Iris pigment epithelial cell (primary cell): Measurements from ENCODE around the gene UNG.
"Not testable (repeated sequence)": the region's sequence is repeated elsewhere in the genome, so short reads cannot be mapped to it uniquely, and the experiment has no call there.

Experiments used
- DNase-seq: peaks from one replicate; pipeline ENCODE4 v3.0.0-alpha.2; 2011; ENCODE audit warnings: low read depth

The UNG gene

DNA sequence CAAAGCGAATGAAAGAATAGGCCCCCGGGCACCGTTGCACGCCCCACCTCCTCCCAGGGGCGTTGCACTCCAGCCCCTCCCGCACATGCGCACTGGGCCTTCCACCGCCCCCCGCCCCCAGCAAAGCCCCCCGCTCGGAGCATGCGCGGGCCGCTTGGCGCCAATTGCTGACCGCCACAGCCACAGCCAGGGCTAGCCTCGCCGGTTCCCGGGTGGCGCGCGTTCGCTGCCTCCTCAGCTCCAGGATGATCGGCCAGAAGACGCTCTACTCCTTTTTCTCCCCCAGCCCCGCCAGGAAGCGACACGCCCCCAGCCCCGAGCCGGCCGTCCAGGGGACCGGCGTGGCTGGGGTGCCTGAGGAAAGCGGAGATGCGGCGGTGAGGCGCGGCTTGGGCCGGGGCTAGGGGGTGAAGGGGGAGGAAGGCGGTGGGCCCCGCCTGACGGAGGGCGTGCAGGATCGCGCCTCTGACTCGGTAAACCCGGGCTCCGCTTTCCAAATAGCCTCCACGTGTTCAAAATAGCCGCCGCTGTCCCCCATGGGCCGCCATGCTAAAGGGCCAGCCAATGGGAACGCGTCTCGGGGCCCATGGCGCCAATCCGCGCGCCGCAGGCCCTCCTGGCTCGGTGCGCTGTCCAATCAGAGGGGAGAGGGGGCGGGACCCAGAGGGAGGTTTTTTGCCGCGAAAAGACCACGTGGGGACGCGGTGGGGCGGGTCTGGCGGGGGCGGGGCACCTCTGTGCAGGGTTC is at the start of gene UNG:
Gene UNG (plus strand): TSS at position 163 of the 748 bp plus-strand sequence. CDS start 83 bp downstream, at position 246.
- DNase-seq, result peak; percentile 94

- not testable (repeated sequence) for DNase-seq
These were observed 48.7 kb upstream of the UNG start for GRCh38 chr12:109048706-109049105.

GRCh38 chr12:109049794-109050193 is 47.6 kb upstream of the UNG start:
- not testable (repeated sequence) for DNase-seq

- no peak for DNase-seq
These were observed 45.3 kb upstream of the UNG start for GRCh38 chr12:109052097-109052413.

- peak; percentile 87 for DNase-seq
These were observed 44.7 kb upstream of the UNG start, which contains the start of gene USP30 for GRCh38 chr12:109052414-109053323. USP30 (plus strand) TSS chr12:109052576; CDS start chr12:109052679, 103 bp downstream.

- DNase-seq, result peak; percentile 35
These were observed 43.8 kb upstream of the UNG start for GRCh38 chr12:109053382-109054123.

- not testable (repeated sequence) for DNase-seq
These were observed 43.3 kb upstream of the UNG start for GRCh38 chr12:109054124-109054513.

- no peak for DNase-seq
These were observed 42.9 kb upstream of the UNG start for GRCh38 chr12:109054520-109054919.

GRCh38 chr12:109056891-109057290 is 40.5 kb upstream of the UNG start:
- no peak for DNase-seq

DNA sequence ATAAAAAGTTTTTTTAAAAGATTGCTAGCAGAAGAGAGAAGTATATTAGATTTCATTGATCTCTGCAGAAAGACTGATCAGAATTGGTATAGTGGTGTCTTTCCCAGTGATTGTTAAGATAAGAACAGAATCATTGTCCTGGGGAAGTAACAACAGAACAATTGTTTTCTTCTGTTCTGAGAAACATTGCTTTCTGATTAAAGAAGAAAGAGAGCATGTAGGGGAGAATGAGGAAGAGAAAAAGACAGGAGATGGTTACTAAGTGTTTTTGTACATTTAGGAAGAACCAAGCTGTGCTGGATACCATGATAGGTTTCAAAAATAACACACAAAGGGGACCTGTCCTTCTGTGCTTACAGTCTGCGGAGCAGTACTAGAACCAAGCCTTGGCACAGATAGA is 40.0 kb upstream of the UNG start:
- DNase-seq, result no peak

GRCh38 chr12:109058773-109059172 is 38.6 kb upstream of the UNG start:
- DNase-seq, result no peak

DNA sequence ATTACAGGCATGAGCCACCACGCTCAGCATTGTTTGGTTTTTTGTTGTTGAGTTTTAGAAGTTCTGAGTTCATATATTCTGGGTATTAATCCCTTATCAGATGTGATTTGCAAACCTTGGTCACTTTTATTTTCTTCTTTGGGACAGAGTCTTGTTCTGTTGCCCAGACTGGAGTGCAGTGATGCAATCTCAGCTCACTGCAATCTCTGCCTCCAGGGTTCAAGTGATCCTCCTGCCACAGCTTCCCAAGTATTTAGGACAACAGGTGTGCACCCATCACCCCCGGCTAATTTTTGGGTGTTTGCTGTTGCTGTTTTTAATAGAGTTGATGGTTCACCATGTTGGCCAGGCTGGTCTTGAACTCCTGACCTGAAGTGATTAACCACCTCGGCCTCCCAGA is 33.3 kb upstream of the UNG start:
- no peak for DNase-seq

GRCh38 chr12:109065154-109065852 is 32.1 kb upstream of the UNG start:
- no peak for DNase-seq

GRCh38 chr12:109065853-109066193 is 31.6 kb upstream of the UNG start:
- no peak for DNase-seq

DNA sequence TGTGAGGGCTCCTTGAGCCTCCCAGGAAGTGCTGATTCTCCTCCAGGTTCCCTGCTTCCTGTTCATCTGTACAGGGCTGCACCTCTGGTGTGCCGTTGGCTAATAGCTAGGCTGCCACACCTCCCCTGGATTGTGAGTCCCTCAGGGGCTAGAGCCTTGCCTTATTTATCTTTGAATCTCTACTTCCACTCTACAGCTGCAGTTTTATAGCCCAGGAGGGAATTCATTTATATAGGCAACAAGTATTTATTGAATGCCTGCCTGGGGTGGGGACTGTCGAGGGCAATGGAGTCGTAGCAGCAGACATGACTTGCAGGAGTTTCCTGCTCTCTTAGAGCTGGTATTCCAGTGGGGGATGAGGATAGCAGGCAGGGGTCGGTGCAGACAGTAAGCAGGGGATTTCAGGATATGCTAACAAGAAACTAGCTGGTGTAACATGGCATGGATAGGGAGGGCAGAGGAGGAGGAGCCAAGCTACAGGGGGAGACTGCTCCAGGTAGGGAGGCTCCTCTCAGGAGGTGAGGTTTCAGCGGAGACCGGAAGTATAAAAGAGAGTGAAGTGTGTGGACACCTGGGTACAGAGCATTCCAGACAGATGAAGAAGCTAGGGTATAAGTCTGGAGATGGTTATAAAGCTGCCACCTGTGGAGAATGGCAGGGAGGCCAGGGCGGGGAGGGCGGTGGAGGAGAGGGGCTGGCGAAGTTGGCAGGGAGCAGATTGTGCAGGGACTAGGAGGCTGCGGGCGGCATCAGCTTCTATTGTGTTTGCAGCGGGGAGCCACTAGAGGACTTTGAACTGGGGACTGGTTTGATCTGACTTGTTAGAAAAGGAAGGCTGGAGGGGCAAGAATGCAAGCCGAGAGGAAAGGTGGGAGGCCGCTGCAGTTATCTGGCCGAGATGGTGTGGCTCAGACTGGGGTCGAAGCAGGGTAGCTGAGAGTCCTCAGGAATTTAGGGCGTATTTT is 27.8 kb upstream of the UNG start:
- DNase-seq, result no peak

GRCh38 chr12:109074866-109075265 is 22.5 kb upstream of the UNG start:
- no peak for DNase-seq

GRCh38 chr12:109082751-109083150 is 14.6 kb upstream of the UNG start:
- no peak for DNase-seq

DNA sequence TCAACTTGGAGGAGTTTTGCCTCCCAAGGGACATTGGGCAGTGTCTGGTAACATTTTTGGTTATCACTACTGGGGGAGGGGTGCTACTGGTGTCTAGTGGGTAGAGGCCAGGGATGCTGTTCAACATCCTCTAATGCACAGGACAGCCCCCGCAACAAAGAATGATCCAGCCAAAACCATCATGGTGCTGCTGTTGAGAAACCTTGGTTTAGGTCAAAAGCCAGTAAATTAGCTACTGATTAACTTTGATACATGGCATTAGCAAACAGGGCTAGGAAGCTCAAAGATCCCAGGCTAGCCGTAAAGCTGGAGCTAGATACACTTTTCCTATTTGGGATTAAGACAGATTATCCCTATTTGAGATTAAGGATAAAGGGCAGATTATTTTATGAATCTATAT is 13.0 kb upstream of the UNG start:
- no peak for DNase-seq

GRCh38 chr12:109085590-109085989 is 11.8 kb upstream of the UNG start:
- no peak for DNase-seq

GRCh38 chr12:109087250-109087649 is 10.1 kb upstream of the UNG start:
- DNase-seq, result no peak

GRCh38 chr12:109088818-109089217 is 8.6 kb upstream of the UNG start:
- DNase-seq, result peak; percentile 65
